ENCODE data around the gene LPP.

LPP gene

GRCh38 chr3:188876370-188876769, 722.4 kb downstream of the LPP start:
- Histone ChIP-seq H3K27ac (ENCODE audit: insufficient read depth, low read length, poor library complexity, severe bottlenecking) (no peak overlapping the region), H3K4me1 (ENCODE audit: control insufficient read depth, insufficient read depth, low read length, poor library complexity, severe bottlenecking) (no peaks in the 10 kb centered on the region), H3K36me3 (ENCODE audit: control insufficient read depth, insufficient read depth, low read length) (peaks cover 14% of the 10 kb centered on the region), H3K4me3 (ENCODE audit: insufficient read depth, low read depth, low read length, poor library complexity, severe bottlenecking) (no peak overlapping the region), H3K27me3 (replicated peaks; ENCODE audit: control insufficient read depth, insufficient read depth, low read length, poor library complexity, severe bottlenecking) (no peaks in the 10 kb centered on the region), H3K9me3 (ENCODE audit: control insufficient read depth, low read length) (no peaks in the 10 kb centered on the region)
- no peak for DNase-seq

- Histone ChIP-seq H3K4me1 (ENCODE audit: control insufficient read depth, insufficient read depth, low read length, poor library complexity, severe bottlenecking) (no peaks in the 10 kb centered on the region), H3K27me3 (replicated peaks; ENCODE audit: control insufficient read depth, insufficient read depth, low read length, poor library complexity, severe bottlenecking) (no peaks in the 10 kb centered on the region), H3K9me3 (ENCODE audit: control insufficient read depth, low read length) (no peaks in the 10 kb centered on the region), H3K4me3 (ENCODE audit: insufficient read depth, low read depth, low read length, poor library complexity, severe bottlenecking) (no peak overlapping the region), H3K36me3 (ENCODE audit: control insufficient read depth, insufficient read depth, low read length) (peaks cover 14% of the 10 kb centered on the region), H3K27ac (ENCODE audit: insufficient read depth, low read length, poor library complexity, severe bottlenecking) (no peak overlapping the region)
- no peak for DNase-seq
Observed at GRCh38 chr3:188877381-188877780, 723.4 kb downstream of the LPP start.

- no peaks in the 10 kb centered on the region for H3K9me3 ChIP-seq (ENCODE audit: control insufficient read depth, low read length)
- H3K4me1 ChIP-seq (ENCODE audit: control insufficient read depth, insufficient read depth, low read length, poor library complexity, severe bottlenecking): no peaks in the 10 kb centered on the region
- no peak for DNase-seq
- no peaks in the 10 kb centered on the region for H3K27me3 ChIP-seq (replicated peaks; ENCODE audit: control insufficient read depth, insufficient read depth, low read length, poor library complexity, severe bottlenecking)
- H3K4me3 ChIP-seq (ENCODE audit: insufficient read depth, low read depth, low read length, poor library complexity, severe bottlenecking): no peak overlapping the region
- H3K36me3 ChIP-seq (ENCODE audit: control insufficient read depth, insufficient read depth, low read length): peaks cover 14% of the 10 kb centered on the region
- H3K27ac ChIP-seq (ENCODE audit: insufficient read depth, low read length, poor library complexity, severe bottlenecking): no peak overlapping the region
Observed at GRCh38 chr3:188878076-188878475, 724.1 kb downstream of the LPP start.

GRCh38 chr3:188881954-188882641, 728.1 kb downstream of the LPP start:
- Histone ChIP-seq H3K27me3 (replicated peaks; ENCODE audit: control insufficient read depth, insufficient read depth, low read length, poor library complexity, severe bottlenecking) (no peaks in the 10 kb centered on the region), H3K27ac (ENCODE audit: insufficient read depth, low read length, poor library complexity, severe bottlenecking) (no peak overlapping the region), H3K4me3 (ENCODE audit: insufficient read depth, low read depth, low read length, poor library complexity, severe bottlenecking) (no peak overlapping the region), H3K4me1 (ENCODE audit: control insufficient read depth, insufficient read depth, low read length, poor library complexity, severe bottlenecking) (no peaks in the 10 kb centered on the region), H3K36me3 (ENCODE audit: control insufficient read depth, insufficient read depth, low read length) (no peaks in the 10 kb centered on the region), H3K9me3 (ENCODE audit: control insufficient read depth, low read length) (no peaks in the 10 kb centered on the region)
- no peak for DNase-seq

- Histone ChIP-seq H3K36me3 (ENCODE audit: control insufficient read depth, insufficient read depth, low read length) (no peaks in the 10 kb centered on the region), H3K9me3 (ENCODE audit: control insufficient read depth, low read length) (no peaks in the 10 kb centered on the region), H3K4me1 (ENCODE audit: control insufficient read depth, insufficient read depth, low read length, poor library complexity, severe bottlenecking) (no peaks in the 10 kb centered on the region), H3K4me3 (ENCODE audit: insufficient read depth, low read depth, low read length, poor library complexity, severe bottlenecking) (no peak overlapping the region), H3K27ac (ENCODE audit: insufficient read depth, low read length, poor library complexity, severe bottlenecking) (no peak overlapping the region), H3K27me3 (replicated peaks; ENCODE audit: control insufficient read depth, insufficient read depth, low read length, poor library complexity, severe bottlenecking) (no peaks in the 10 kb centered on the region)
- no peak for DNase-seq
Observed at GRCh38 chr3:188884299-188885043, 730.5 kb downstream of the LPP start.

- H3K9me3 ChIP-seq (ENCODE audit: control insufficient read depth, low read length): no peaks in the 10 kb centered on the region
- no peak for DNase-seq
- H3K27me3 ChIP-seq (replicated peaks; ENCODE audit: control insufficient read depth, insufficient read depth, low read length, poor library complexity, severe bottlenecking): no peaks in the 10 kb centered on the region
- no peaks in the 10 kb centered on the region for H3K36me3 ChIP-seq (ENCODE audit: control insufficient read depth, insufficient read depth, low read length)
- H3K27ac ChIP-seq (ENCODE audit: insufficient read depth, low read length, poor library complexity, severe bottlenecking): no peak overlapping the region
- H3K4me1 ChIP-seq (ENCODE audit: control insufficient read depth, insufficient read depth, low read length, poor library complexity, severe bottlenecking): no peaks in the 10 kb centered on the region
- H3K4me3 ChIP-seq (ENCODE audit: insufficient read depth, low read depth, low read length, poor library complexity, severe bottlenecking): no peak overlapping the region
Observed at GRCh38 chr3:188888321-188889053, 734.5 kb downstream of the LPP start.

- H3K4me1 ChIP-seq (ENCODE audit: control insufficient read depth, insufficient read depth, low read length, poor library complexity, severe bottlenecking): no peaks in the 10 kb centered on the region
- H3K27ac ChIP-seq (ENCODE audit: insufficient read depth, low read length, poor library complexity, severe bottlenecking): no peak overlapping the region
- H3K36me3 ChIP-seq (ENCODE audit: control insufficient read depth, insufficient read depth, low read length): no peaks in the 10 kb centered on the region
- DNase-seq: no peak
- no peak overlapping the region for H3K4me3 ChIP-seq (ENCODE audit: insufficient read depth, low read depth, low read length, poor library complexity, severe bottlenecking)
- no peaks in the 10 kb centered on the region for H3K9me3 ChIP-seq (ENCODE audit: control insufficient read depth, low read length)
- no peaks in the 10 kb centered on the region for H3K27me3 ChIP-seq (replicated peaks; ENCODE audit: control insufficient read depth, insufficient read depth, low read length, poor library complexity, severe bottlenecking)
Observed at GRCh38 chr3:188889054-188889491, 735.1 kb downstream of the LPP start.

- H3K27ac ChIP-seq (ENCODE audit: insufficient read depth, low read length, poor library complexity, severe bottlenecking): no peak overlapping the region
Observed at GRCh38 chr3:188890572-188891270, 736.8 kb downstream of the LPP start.

GRCh38 chr3:188899881-188900280, 745.9 kb downstream of the LPP start:
- Histone ChIP-seq H3K9me3 (ENCODE audit: control insufficient read depth, low read length) (no peaks in the 10 kb centered on the region), H3K4me3 (ENCODE audit: insufficient read depth, low read depth, low read length, poor library complexity, severe bottlenecking) (no peak overlapping the region), H3K4me1 (ENCODE audit: control insufficient read depth, insufficient read depth, low read length, poor library complexity, severe bottlenecking) (no peaks in the 10 kb centered on the region), H3K27ac (ENCODE audit: insufficient read depth, low read length, poor library complexity, severe bottlenecking) (no peak overlapping the region), H3K27me3 (replicated peaks; ENCODE audit: control insufficient read depth, insufficient read depth, low read length, poor library complexity, severe bottlenecking) (no peaks in the 10 kb centered on the region), H3K36me3 (ENCODE audit: control insufficient read depth, insufficient read depth, low read length) (no peaks in the 10 kb centered on the region)
- no peak for DNase-seq

More at GRCh38 chr3:188890572-188891270, 736.8 kb downstream of the LPP start:
- Histone ChIP-seq H3K4me1 (ENCODE audit: control insufficient read depth, insufficient read depth, low read length, poor library complexity, severe bottlenecking) (no peaks in the 10 kb centered on the region), H3K9me3 (ENCODE audit: control insufficient read depth, low read length) (no peaks in the 10 kb centered on the region), H3K4me3 (ENCODE audit: insufficient read depth, low read depth, low read length, poor library complexity, severe bottlenecking) (no peak overlapping the region), H3K36me3 (ENCODE audit: control insufficient read depth, insufficient read depth, low read length) (no peaks in the 10 kb centered on the region), H3K27me3 (replicated peaks; ENCODE audit: control insufficient read depth, insufficient read depth, low read length, poor library complexity, severe bottlenecking) (no peaks in the 10 kb centered on the region)
- no peak for DNase-seq
